B cell (primary cell): ENCODE measurements around the gene MROH7. TPM values are rescaled to one million over a fixed set of nuclear protein-coding genes. Genes with fewer than 3 reads are reported as not detected.

ENCODE experiments used
- ATAC-seq: fragments of 200-7000 bp; cut with Tn5 transposase; one replicate; pipeline ENCODE4 v1.10.0; 2021; ENCODE audit warnings: low read depth, mild to moderate bottlenecking, moderate number of reproducible peaks, moderate library complexity
- CTCF ChIA-PET: fragments of 350-600 bp; sonication (Branson Sonifier 250); formaldehyde crosslinking; loops from one replicate; lab custom pipeline; 2021; ENCODE audit warnings: antibody characterized with exemption, inconsistent platforms; lab: Charles Lee
- POLR2A ChIA-PET: fragments of 350-600 bp; sonication (Branson Sonifier 250); formaldehyde crosslinking; loops from one replicate; lab custom pipeline; 2021; ENCODE audit warnings: antibody characterized with exemption; lab: Charles Lee
- DNase-seq: peaks from one replicate; pipeline ENCODE4 v3.0.0; 2013
- H2AFZ ChIP-seq: 2 replicates; pipeline ENCODE4 v1.6.1; 2012; ENCODE audit warnings: mild to moderate bottlenecking, low read depth, low read length; ENCODE audit not compliant: insufficient read depth, poor library complexity, severe bottlenecking
- H3K27ac ChIP-seq, 2 donors: 1 replicate in 1 of 2; 2 replicates in 1 of 2; pipeline ENCODE4 v1.5.1; 2012 to 2013; ENCODE audit warnings: low read length in 2 of 2, mild to moderate bottlenecking in 2 of 2, moderate library complexity in 1 of 2
- H3K27me3 ChIP-seq, 4 experiments: fragments of 200-600 bp in 1 of 4; sonication (generic) in 1 of 4; replicated peaks in 1 of 4; 1 replicate in 2 of 4; 2 replicates in 2 of 4; pipeline versions ENCODE4 v1.6.1 to v1.7.0; 2013 to 2016; ENCODE audit warnings: low read length in 3 of 4, mild to moderate bottlenecking in 2 of 4, mixed read lengths in 1 of 4, moderate library complexity in 1 of 4; ENCODE audit not compliant: insufficient read depth in 4 of 4, control insufficient read depth in 3 of 4; ENCODE audit errors: control extremely low read depth in 1 of 4
- H3K36me3 ChIP-seq, 2 experiments: replicated peaks in 1 of 2; 1 replicate in 1 of 2; 2 replicates in 1 of 2; pipeline versions ENCODE4 v1.6.1 to v1.7.1; 2013; ENCODE audit warnings: low read length in 1 of 2; ENCODE audit not compliant: insufficient read depth in 2 of 2, control insufficient read depth in 1 of 2; ENCODE audit errors: control extremely low read depth in 1 of 2, extremely low read depth in 1 of 2
- H3K4me1 ChIP-seq, 2 donors: fragments of 200-600 bp in 1 of 2; sonication (generic) in 1 of 2; 1 replicate in 1 of 2; 2 replicates in 1 of 2; pipeline versions ENCODE4 v1.5.1 to v1.6.1; 2013 to 2017; ENCODE audit warnings: low read length in 2 of 2; ENCODE audit not compliant: control insufficient read depth in 2 of 2, insufficient read depth in 2 of 2
- H3K4me2 ChIP-seq: replicated peaks from 2 replicates; pipeline ENCODE3; 2012; ENCODE audit warnings: mild to moderate bottlenecking, low read depth, low read length; ENCODE audit not compliant: poor library complexity, severe bottlenecking
- H3K4me3 ChIP-seq, 5 experiments: fragments of 200-600 bp in 1 of 5; sonication (generic) in 1 of 5; 1 replicate in 3 of 5; 2 replicates in 2 of 5; pipeline versions ENCODE4 v1.5.1 to v1.7.0; 2011 to 2016; ENCODE audit warnings: low read length in 4 of 5, mild to moderate bottlenecking in 4 of 5, low read depth in 2 of 5, control low read depth in 1 of 5, moderate library complexity in 1 of 5; ENCODE audit not compliant: insufficient read depth in 1 of 5; ENCODE audit errors: control extremely low read depth in 1 of 5, extremely low read depth in 1 of 5
- H3K79me2 ChIP-seq: fragments of 200-600 bp; sonication (generic); one replicate; pipeline ENCODE4 v1.6.0; 2016; ENCODE audit warnings: low read length; ENCODE audit not compliant: control insufficient read depth, insufficient read depth
- H3K9ac ChIP-seq: fragments of 200-600 bp; sonication (generic); 2 replicates; pipeline ENCODE4 v1.6.1; 2017; ENCODE audit warnings: mild to moderate bottlenecking, low read length, moderate library complexity
- H3K9me3 ChIP-seq, 3 donors: one replicate each; pipeline versions ENCODE4 v1.6.1 to v1.7.1; 2013; ENCODE audit warnings: low read length in 2 of 3; ENCODE audit not compliant: control insufficient read depth in 2 of 3, insufficient read depth in 1 of 3; ENCODE audit errors: control extremely low read depth in 1 of 3
- H4K20me1 ChIP-seq: 2 replicates; pipeline ENCODE4 v1.6.0; 2012; ENCODE audit warnings: mild to moderate bottlenecking, low read length; ENCODE audit not compliant: insufficient read depth, control insufficient read depth, poor library complexity, severe bottlenecking
- H3K27ac Mint-ChIP-seq: one replicate; pipeline ENCODE4 v1.8.0; 2021; ENCODE audit warnings: mixed read lengths
- H3K27me3 Mint-ChIP-seq: one replicate; pipeline ENCODE4 v1.8.0; 2021; ENCODE audit warnings: mixed read lengths
- H3K4me1 Mint-ChIP-seq: one replicate; pipeline ENCODE4 v1.8.0; 2021; ENCODE audit warnings: mixed read lengths
- H3K4me3 Mint-ChIP-seq: one replicate; pipeline ENCODE4 v1.8.0; 2021; ENCODE audit warnings: mixed read lengths
- H3K9me3 Mint-ChIP-seq: one replicate; pipeline ENCODE4 v1.8.0; 2022; ENCODE audit warnings: mixed read lengths; ENCODE audit not compliant: insufficient read depth
- EZH2 ChIP-seq: IDR thresholded peaks from 2 replicates; pipeline ENCODE4 v1.6.1; 2012; ENCODE audit warnings: borderline replicate concordance, low read depth, mild to moderate bottlenecking, moderate library complexity, low read length; ENCODE audit not compliant: insufficient read depth, poor library complexity, severe bottlenecking
- WGBS: methylation state at CpG from one replicate; pipeline ENCODE4 v1.1.5; 2013; ENCODE audit warnings: missing lambda C conversion rate; ENCODE audit not compliant: insufficient coverage; 5-methylcytosine and 5-hydroxymethylcytosine counted together
- intact Hi-C: fragments of 100-400 bp; cut with micrococcal nuclease; formaldehyde crosslinking; loops from one replicate; pipeline ENCODE4 v1.10.0; 2022
- polyA plus RNA-seq: library from polyadenylated mRNA; depleted of rRNA; stranded (reverse); fragments of >200 nt; gene quantifications from 2 replicates; pipeline ENCODE4 v1.2.3, GENCODE V29; 2012
- total RNA-seq, 2 donors: library from RNA; stranded (reverse); fragments of 120-200 nt in 1 of 2; gene quantifications; 1 replicate in 1 of 2; 2 replicates in 1 of 2; pipeline versions ENCODE4 v1.2.3 to v1.2.4, GENCODE V29; 2013 to 2022
- TF ChIP-seq, protein P1 (sequence below): fragments of 200-600 bp; IDR thresholded peaks from one replicate; pipeline ENCODE4 v1.8.0; 2022; ENCODE audit warnings: antibody characterized with exemption, mild to moderate bottlenecking

MROH7 gene
- total and polyA plus RNA-seq, 2 donors (not counting 1 experiment from before 2014, with no cell fraction given) = not detected

- Histone ChIP-seq H3K4me3 (no peak overlapping the region), H3K9ac (no peak overlapping the region), H4K20me1 (no peaks in the 10 kb centered on the region), H3K27ac (no peak overlapping the region), H3K36me3 (no peaks in the 10 kb centered on the region), H3K9me3 (no peaks in the 10 kb centered on the region), H3K4me2 (no peak overlapping the region), H2AFZ (no peak overlapping the region), H3K27me3 (no peaks in the 10 kb centered on the region), H3K4me1 (no peaks in the 10 kb centered on the region), H3K79me2 (no peaks in the 10 kb centered on the region)
- 80% methylated on average over 7 of the region's 9 CpGs for WGBS
- intact Hi-C loops = no loop called here
- Mint-ChIP-seq H3K4me1 (peaks cover 6% of the 10 kb centered on the region), H3K9me3 (no peaks in the 10 kb centered on the region), H3K27ac (no peak overlapping the region), H3K27me3 (no peaks in the 10 kb centered on the region), H3K4me3 (no peak overlapping the region)
- no peak for TF ChIP-seq EZH2
- TF ChIP-seq, protein P1, sequence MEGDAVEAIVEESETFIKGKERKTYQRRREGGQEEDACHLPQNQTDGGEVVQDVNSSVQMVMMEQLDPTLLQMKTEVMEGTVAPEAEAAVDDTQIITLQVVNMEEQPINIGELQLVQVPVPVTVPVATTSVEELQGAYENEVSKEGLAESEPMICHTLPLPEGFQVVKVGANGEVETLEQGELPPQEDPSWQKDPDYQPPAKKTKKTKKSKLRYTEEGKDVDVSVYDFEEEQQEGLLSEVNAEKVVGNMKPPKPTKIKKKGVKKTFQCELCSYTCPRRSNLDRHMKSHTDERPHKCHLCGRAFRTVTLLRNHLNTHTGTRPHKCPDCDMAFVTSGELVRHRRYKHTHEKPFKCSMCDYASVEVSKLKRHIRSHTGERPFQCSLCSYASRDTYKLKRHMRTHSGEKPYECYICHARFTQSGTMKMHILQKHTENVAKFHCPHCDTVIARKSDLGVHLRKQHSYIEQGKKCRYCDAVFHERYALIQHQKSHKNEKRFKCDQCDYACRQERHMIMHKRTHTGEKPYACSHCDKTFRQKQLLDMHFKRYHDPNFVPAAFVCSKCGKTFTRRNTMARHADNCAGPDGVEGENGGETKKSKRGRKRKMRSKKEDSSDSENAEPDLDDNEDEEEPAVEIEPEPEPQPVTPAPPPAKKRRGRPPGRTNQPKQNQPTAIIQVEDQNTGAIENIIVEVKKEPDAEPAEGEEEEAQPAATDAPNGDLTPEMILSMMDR = no peak
- ChIA-PET CTCF (no interaction called here), POLR2A (no interaction called here)
- ATAC-seq (no peak), DNase-seq (no peak)
Measured at GRCh38 chr1:54606096-54606989, 35.2 kb upstream of the MROH7 start.

DNA sequence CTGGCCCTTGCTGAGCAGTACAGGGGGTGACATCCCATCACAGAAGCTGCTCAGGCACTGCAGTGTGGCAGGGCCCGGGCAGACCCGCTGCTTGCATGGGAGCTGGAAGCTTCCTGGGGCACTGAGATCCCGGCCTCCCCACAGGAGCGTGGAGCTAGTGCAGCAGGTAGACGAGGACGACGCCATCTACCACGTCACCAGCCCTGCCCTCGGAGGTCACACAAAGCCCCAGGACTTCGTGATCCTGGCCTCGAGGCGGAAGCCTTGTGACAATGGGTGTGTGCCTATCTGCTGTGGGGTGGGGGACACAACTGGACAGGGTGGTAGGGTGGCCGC, 34.6 kb upstream of the MROH7 start:
- POLR2A ChIA-PET = no interaction called here

More for the DNA sequence above, 34.6 kb upstream of the MROH7 start:
- Mint-ChIP-seq H3K27ac (no peak overlapping the region), H3K4me1 (peaks cover 6% of the 10 kb centered on the region), H3K27me3 (no peaks in the 10 kb centered on the region), H3K9me3 (no peaks in the 10 kb centered on the region), H3K4me3 (no peak overlapping the region)
- TF ChIP-seq, protein P1 = no peak
- no peak for TF ChIP-seq EZH2
- no peaks in the 10 kb centered on the region for H3K9me3 ChIP-seq
- no peaks in the 10 kb centered on the region for H3K27me3 ChIP-seq
- intact Hi-C loops = no loop called here
- no peak overlapping the region for H2AFZ ChIP-seq
- no peaks in the 10 kb centered on the region for H3K79me2 ChIP-seq
- H3K27ac ChIP-seq = no peak overlapping the region
- H3K36me3 ChIP-seq = no peaks in the 10 kb centered on the region
- no peak overlapping the region for H3K4me2 ChIP-seq
- WGBS = 95% methylated on average over 13 of the region's 13 CpGs
- no peaks in the 10 kb centered on the region for H3K4me1 ChIP-seq
- H3K9ac ChIP-seq = no peak overlapping the region
- ATAC-seq (no peak), DNase-seq (no peak)
- CTCF ChIA-PET = no interaction called here
- H3K4me3 ChIP-seq = no peak overlapping the region
- H4K20me1 ChIP-seq = no peaks in the 10 kb centered on the region
